GM21786 (cell line): ENCODE measurements around the gene ABLIM2.

Experiments
- ATAC-seq: cut with Tn5 transposase; IDR thresholded peaks from one replicate; pipeline ENCODE4 v1.9.1; 2021; ENCODE audit not compliant: unreplicated experiment

ABLIM2 gene

GRCh38 chr4:8123389-8123788, 35.2 kb downstream of the ABLIM2 start:
- no peak for ATAC-seq

- ATAC-seq = no peak
These were observed 35.9 kb downstream of the ABLIM2 start for GRCh38 chr4:8122746-8123145.

- ATAC-seq = no peak
These were observed 37.2 kb downstream of the ABLIM2 start for GRCh38 chr4:8121292-8122015.

GRCh38 chr4:8120501-8120900, 38.1 kb downstream of the ABLIM2 start:
- no peak for ATAC-seq

- no peak for ATAC-seq
These were observed 38.7 kb downstream of the ABLIM2 start for GRCh38 chr4:8119877-8120276.

- ATAC-seq = no peak
These were observed 40.1 kb downstream of the ABLIM2 start for GRCh38 chr4:8118531-8118930.

- ATAC-seq = no peak
These were observed 40.6 kb downstream of the ABLIM2 start for GRCh38 chr4:8118035-8118434.

- ATAC-seq = no peak
These were observed 41.3 kb downstream of the ABLIM2 start for GRCh38 chr4:8117278-8117682.

- ATAC-seq = no peak
These were observed 42.7 kb downstream of the ABLIM2 start for GRCh38 chr4:8115916-8116315.

- no peak for ATAC-seq
These were observed 43.5 kb downstream of the ABLIM2 start for GRCh38 chr4:8115203-8115520.

GRCh38 chr4:8114456-8115202, 44.0 kb downstream of the ABLIM2 start:
- ATAC-seq = no peak

GRCh38 chr4:8113611-8114377, 44.8 kb downstream of the ABLIM2 start:
- no peak for ATAC-seq

GRCh38 chr4:8112672-8113071, 45.9 kb downstream of the ABLIM2 start:
- ATAC-seq = no peak

- ATAC-seq = no peak
These were observed 46.5 kb downstream of the ABLIM2 start for GRCh38 chr4:8112036-8112576.

- no peak for ATAC-seq
These were observed 48.3 kb downstream of the ABLIM2 start for GRCh38 chr4:8110071-8110986.

GRCh38 chr4:8109406-8110065, 49.1 kb downstream of the ABLIM2 start:
- ATAC-seq = no peak

- ATAC-seq = no peak
These were observed 49.6 kb downstream of the ABLIM2 start for GRCh38 chr4:8108991-8109390.

GRCh38 chr4:8108261-8108660, 50.4 kb downstream of the ABLIM2 start:
- no peak for ATAC-seq

GRCh38 chr4:8107146-8107657, 51.4 kb downstream of the ABLIM2 start:
- no peak for ATAC-seq
